22Rv1 (cell line): ENCODE results near the gene COX6A2.

Experiments used
- ZFX ChIP-seq: fragments of 450-650 bp; IDR thresholded peaks from 2 replicates; pipeline ENCODE4 v1.6.1; 2017; ENCODE audit warnings: antibody characterized with exemption, borderline replicate concordance
- TF ChIP-seq, protein P1 (sequence below): fragments of 450-650 bp; IDR thresholded peaks from 2 replicates; pipeline ENCODE4 v1.5.1; 2017; ENCODE audit warnings: mild to moderate bottlenecking

DNA sequence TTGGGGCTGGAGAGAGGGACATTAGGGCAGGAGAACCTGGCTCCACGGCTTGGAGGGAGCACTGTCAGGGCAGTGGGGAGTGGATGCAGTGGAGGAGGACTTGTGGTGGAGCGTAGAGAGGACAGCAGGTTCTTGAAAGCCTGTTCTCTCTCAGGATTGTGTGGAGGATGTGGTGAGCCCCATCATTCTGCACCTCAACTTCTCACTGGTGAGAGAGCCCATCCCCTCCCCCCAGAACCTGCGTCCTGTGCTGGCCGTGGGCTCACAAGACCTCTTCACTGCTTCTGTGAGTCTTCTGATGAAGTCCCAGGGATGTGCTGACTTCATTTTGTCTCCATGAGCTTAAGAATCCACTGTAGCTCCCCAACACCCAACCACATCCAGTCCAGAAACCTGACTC, 13.5 kb downstream of the COX6A2 start:
- TF ChIP-seq, protein P1, sequence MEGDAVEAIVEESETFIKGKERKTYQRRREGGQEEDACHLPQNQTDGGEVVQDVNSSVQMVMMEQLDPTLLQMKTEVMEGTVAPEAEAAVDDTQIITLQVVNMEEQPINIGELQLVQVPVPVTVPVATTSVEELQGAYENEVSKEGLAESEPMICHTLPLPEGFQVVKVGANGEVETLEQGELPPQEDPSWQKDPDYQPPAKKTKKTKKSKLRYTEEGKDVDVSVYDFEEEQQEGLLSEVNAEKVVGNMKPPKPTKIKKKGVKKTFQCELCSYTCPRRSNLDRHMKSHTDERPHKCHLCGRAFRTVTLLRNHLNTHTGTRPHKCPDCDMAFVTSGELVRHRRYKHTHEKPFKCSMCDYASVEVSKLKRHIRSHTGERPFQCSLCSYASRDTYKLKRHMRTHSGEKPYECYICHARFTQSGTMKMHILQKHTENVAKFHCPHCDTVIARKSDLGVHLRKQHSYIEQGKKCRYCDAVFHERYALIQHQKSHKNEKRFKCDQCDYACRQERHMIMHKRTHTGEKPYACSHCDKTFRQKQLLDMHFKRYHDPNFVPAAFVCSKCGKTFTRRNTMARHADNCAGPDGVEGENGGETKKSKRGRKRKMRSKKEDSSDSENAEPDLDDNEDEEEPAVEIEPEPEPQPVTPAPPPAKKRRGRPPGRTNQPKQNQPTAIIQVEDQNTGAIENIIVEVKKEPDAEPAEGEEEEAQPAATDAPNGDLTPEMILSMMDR: no peak
- TF ChIP-seq ZFX: no peak
